Heart left ventricle (tissue), 16 donors: Measurements from ENCODE around the gene SCAF8. TPM values are rescaled to one million over a fixed set of nuclear protein-coding genes. Genes with fewer than 3 reads are reported as not detected.

Experiments used
- ATAC-seq, 4 donors: fragments of 200-7000 bp; cut with Tn5 transposase; one replicate each; pipeline ENCODE4 v1.9.1; 2020 to 2022; ENCODE audit warnings: moderate library complexity in 4 of 4, mild to moderate bottlenecking in 3 of 4, moderate number of reproducible peaks in 1 of 4
- DNase-seq, 5 donors: peaks; one replicate each; pipeline ENCODE4 v3.0.0-alpha.2; 2020
- H3K27ac ChIP-seq, 12 donors: fragments of 200-600 bp; sonication (generic) in 4 of 12; one replicate each; pipeline versions ENCODE4 v1.5.0 to v1.8.0; 2016 to 2022; ENCODE audit warnings: mild to moderate bottlenecking in 2 of 12
- H3K27me3 ChIP-seq, 9 donors: fragments of 200-600 bp; sonication (generic) in 2 of 9; one replicate each; pipeline versions ENCODE4 v1.5.1 to v1.8.0; 2016 to 2022; ENCODE audit warnings: mild to moderate bottlenecking in 3 of 9
- H3K36me3 ChIP-seq, 9 donors: fragments of 200-600 bp; sonication (generic) in 2 of 9; one replicate each; pipeline versions ENCODE4 v1.5.0 to v1.8.0; 2018 to 2022; ENCODE audit warnings: mild to moderate bottlenecking in 2 of 9
- H3K4me1 ChIP-seq, 12 donors: fragments of 200-600 bp; sonication (generic) in 4 of 12; one replicate each; pipeline versions ENCODE4 v1.5.0 to v1.8.0; 2016 to 2022; ENCODE audit warnings: mild to moderate bottlenecking in 3 of 12
- H3K4me3 ChIP-seq, 12 donors: fragments of 200-600 bp; sonication (generic) in 4 of 12; one replicate each; pipeline versions ENCODE4 v1.5.0 to v1.8.0; 2017 to 2022; ENCODE audit warnings: mild to moderate bottlenecking in 9 of 12, moderate library complexity in 4 of 12
- H3K9me3 ChIP-seq, 12 donors: fragments of 200-600 bp; sonication (generic) in 4 of 12; one replicate each; pipeline versions ENCODE4 v1.5.0 to v1.8.0; 2016 to 2022; ENCODE audit warnings: mild to moderate bottlenecking in 1 of 12
- POLR2A ChIP-seq, 2 donors: fragments of 450-650 bp; IDR thresholded peaks; one replicate each; pipeline ENCODE4 v1.6.1; 2017; ENCODE audit warnings: antibody characterized with exemption in 2 of 2, mild to moderate bottlenecking in 2 of 2, moderate library complexity in 2 of 2
- WGBS, 4 donors: extraction: QIAGEN DNeasy Blood & Tissue Kit in 2 of 4; methylation state at CpG; one replicate each; pipeline versions ENCODE4 v1.1.5 to v1.1.7; 2013 to 2018; 5-methylcytosine and 5-hydroxymethylcytosine counted together
- intact Hi-C, 10 donors: fragments of 100-400 bp; cut with DNase I; formaldehyde crosslinking; loops; one replicate each; pipeline versions ENCODE4 v1.11.1 to v1.14.2; 2022
- polyA plus RNA-seq, 2 donors: library from polyadenylated mRNA; stranded (reverse); fragments of 200-250 nt; gene quantifications; one replicate each; pipeline ENCODE4 v1.2.3, GENCODE V29; 2013
- total RNA-seq, 9 donors: library from RNA; depleted of rRNA in 2 of 9; stranded (reverse); fragments of >200 nt in 2 of 9; fragmentation: NEBNext Ultra II Directional in 3 of 9; extraction: Animal tissue kit (Norgen Biotek cat#: 25700) in 3 of 9; gene quantifications; one replicate each; pipeline versions ENCODE4 v1.1.0 to v1.2.4, GENCODE V29; 2016 to 2023
- TF ChIP-seq, protein P1 (sequence below), 12 donors: fragments of 200-600 bp; sonication (generic) in 4 of 12; IDR thresholded peaks; one replicate each; pipeline versions ENCODE4 v1.5.0 to v1.8.0; 2018 to 2022; ENCODE audit warnings: antibody characterized with exemption in 12 of 12, mild to moderate bottlenecking in 5 of 12
- donor health status: ischemic (EF 13 %, LVEDD 7.1; RV severe dilation, severe dysfunction).
- donor health status: healthy with polysubstance abuse.
- donor health status: DM: no; HTN: yes; CAD: no.
- donor health status: DM: no; HTN: no; CAD: no.
- donor health status: ischemic (EF 25% LVEDD 6.9; RV normal size, moderate dysfunction).
- donor health status: ischemic (EF 25% LVEDD 5.7; RV mildly dilated, moderate dysfunction).
- donor health status: healthy.
- donor health status: DM: yes; HTN: yes; CAD: no.
- donor health status: ischemic (EF 35%, LVEDD 5.7; RV mildly dilated, moderate dysfunction).
- donor health status: nonischemic (EF 11% LVEDD 7.7; RV severe dilation, severe dysfunction).
- donor health status: DM: yes; HTN: yes; CAD: no.
- donor health status: PGD.
- donor health status: ischemic (EF 29% LVEDD 5.4; RV normal size, mild dysfunction).
- donor health status: nonischemic (EF 23%, LVEDD 6.1; RV moderate dilation, normal function).

The SCAF8 gene
- total and polyA plus RNA-seq, 11 donors: 10.5 to 83.5 (median 63.5) TPM

DNA sequence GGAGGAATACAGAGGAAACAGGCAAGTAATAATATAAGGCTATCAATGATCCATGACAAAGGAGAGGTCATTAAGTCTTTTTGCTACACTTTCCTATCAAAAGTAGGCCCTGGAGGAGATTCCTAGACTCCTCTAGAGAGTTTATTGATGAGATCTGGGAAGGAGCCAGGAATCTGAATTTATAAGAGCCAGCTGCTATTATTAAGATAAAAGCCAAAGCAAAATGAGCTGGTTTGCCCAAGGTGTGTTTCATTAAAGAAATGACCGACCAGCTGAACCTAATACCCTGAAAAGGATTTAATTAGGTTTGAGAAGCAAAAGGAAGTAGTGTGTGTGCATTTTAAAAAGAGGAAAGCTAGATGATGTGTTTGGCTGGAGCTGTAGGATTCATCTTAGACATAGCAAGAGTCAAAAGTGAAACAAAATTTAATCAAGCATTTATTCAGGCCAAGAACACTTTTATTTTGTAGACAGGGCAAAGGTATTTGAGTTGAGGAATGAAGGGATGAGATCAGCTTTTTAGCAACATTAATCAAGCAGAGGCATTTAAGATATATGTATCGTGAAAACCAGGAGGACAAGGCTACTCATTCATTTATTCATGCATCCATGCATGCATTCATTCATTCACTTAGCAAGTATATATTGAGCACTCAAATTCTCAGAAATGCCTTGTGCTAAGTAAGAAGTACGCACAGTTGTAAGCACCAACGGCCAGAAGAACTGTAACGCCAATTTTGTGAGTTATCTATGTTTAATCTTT lies 43.5 kb upstream of the SCAF8 start:
- H3K27ac ChIP-seq: no peak overlapping the region
- H3K4me3 ChIP-seq: no peak overlapping the region
- H3K9me3 ChIP-seq: no peaks in the 10 kb centered on the region
- intact Hi-C loops: no loop called here
- no peaks in the 10 kb centered on the region for H3K4me1 ChIP-seq
- no peaks in the 10 kb centered on the region for H3K27me3 ChIP-seq
- TF ChIP-seq POLR2A (IDR thresholded peaks at IDR 0.05): no peak
- TF ChIP-seq, protein P1, sequence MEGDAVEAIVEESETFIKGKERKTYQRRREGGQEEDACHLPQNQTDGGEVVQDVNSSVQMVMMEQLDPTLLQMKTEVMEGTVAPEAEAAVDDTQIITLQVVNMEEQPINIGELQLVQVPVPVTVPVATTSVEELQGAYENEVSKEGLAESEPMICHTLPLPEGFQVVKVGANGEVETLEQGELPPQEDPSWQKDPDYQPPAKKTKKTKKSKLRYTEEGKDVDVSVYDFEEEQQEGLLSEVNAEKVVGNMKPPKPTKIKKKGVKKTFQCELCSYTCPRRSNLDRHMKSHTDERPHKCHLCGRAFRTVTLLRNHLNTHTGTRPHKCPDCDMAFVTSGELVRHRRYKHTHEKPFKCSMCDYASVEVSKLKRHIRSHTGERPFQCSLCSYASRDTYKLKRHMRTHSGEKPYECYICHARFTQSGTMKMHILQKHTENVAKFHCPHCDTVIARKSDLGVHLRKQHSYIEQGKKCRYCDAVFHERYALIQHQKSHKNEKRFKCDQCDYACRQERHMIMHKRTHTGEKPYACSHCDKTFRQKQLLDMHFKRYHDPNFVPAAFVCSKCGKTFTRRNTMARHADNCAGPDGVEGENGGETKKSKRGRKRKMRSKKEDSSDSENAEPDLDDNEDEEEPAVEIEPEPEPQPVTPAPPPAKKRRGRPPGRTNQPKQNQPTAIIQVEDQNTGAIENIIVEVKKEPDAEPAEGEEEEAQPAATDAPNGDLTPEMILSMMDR (IDR thresholded peaks at IDR 0.05): no peak
- DNase-seq (no peak), ATAC-seq (no peak)
- 81 to 89% (median 85%) methylated on average over 5 of the region's 5 CpGs for WGBS, 4 donors
- H3K36me3 ChIP-seq: no peaks in the 10 kb centered on the region

DNA sequence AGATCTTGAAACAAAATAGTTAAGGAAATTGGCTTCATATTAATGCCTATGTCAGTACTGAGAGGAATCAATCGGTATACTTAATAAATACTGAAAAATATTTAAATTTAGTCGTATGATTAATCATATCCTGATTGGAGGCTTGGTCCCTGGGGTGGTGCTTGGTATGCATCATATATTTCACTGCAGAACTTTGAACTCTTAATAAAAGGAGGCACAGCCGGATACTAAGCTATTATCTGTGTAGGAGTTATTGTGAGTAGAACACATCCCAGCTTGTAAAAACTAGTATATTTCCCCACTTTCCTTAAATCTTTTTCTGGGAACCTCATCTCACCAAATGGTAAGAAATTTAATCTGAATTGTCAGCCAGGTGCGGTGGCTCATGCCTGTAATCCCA lies 42.4 kb upstream of the SCAF8 start:
- DNase-seq (no peak), ATAC-seq (no peak)
- no peaks in the 10 kb centered on the region for H3K9me3 ChIP-seq
- no peak for TF ChIP-seq POLR2A (IDR thresholded peaks at IDR 0.05)
- TF ChIP-seq, protein P1 (IDR thresholded peaks at IDR 0.05): no peak
- intact Hi-C loops: no loop called here
- 88 to 93% (median 90%) methylated on average over 4 of the region's 4 CpGs for WGBS, 4 donors
- H3K27me3 ChIP-seq: no peaks in the 10 kb centered on the region
- no peaks in the 10 kb centered on the region for H3K36me3 ChIP-seq
- no peak overlapping the region for H3K4me3 ChIP-seq
- no peak overlapping the region for H3K27ac ChIP-seq
- no peaks in the 10 kb centered on the region for H3K4me1 ChIP-seq

DNA sequence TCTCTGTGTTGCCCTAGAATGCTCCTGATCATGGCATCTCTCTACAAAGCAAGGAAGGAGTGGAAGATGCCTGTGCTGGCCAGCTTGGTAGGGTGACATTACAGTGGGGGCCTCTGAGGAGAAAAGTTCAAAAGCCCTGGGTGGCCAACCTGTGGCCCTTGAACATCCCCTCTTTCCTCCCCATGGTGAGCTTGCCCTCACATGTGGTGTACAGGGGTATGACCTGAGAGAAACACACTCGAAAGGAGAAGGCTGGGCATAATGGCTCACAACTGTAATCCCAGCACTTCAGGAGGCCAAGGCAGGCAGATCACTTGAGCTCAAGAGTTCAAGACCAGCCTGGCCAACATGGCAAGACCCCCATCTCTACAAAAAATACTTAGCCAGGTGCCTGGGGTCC lies 36.6 kb upstream of the SCAF8 start:
- Histone ChIP-seq H3K4me3 (no peak overlapping the region), H3K9me3 (no peaks in the 10 kb centered on the region), H3K27me3 (no peaks in the 10 kb centered on the region), H3K4me1 (no peaks in the 10 kb centered on the region), H3K27ac (no peak overlapping the region), H3K36me3 (no peaks in the 10 kb centered on the region)
- ATAC-seq: no peak
- no peak for TF ChIP-seq POLR2A (IDR thresholded peaks at IDR 0.05)
- TF ChIP-seq, protein P1 (IDR thresholded peaks at IDR 0.05): no peak
- 86 to 100% (median 94%) methylated on average over 1 of the region's 1 CpG for WGBS, 4 donors
- DNase-seq: no peak
- intact Hi-C loops: no loop called here

DNA sequence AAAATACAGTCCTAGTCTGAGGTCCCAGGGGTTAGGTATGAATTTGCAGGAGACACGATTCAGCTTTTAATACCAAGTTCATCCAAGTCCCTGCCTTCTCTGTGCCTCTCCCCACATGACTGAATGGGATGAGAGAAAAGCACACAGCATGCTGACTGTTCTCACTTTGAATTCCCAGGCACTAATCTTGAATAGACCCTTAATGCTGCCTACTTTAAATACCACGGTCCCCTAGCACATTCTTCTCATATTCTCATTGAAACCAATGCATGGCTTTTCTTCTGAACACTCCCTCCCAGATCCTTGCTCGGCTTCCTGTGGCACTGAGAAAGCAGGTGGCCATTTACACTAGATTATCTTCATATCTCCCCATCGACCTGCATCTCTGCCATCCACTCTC lies 30.1 kb upstream of the SCAF8 start:
- Histone ChIP-seq H3K27ac (no peak overlapping the region), H3K27me3 (no peaks in the 10 kb centered on the region), H3K4me1 (peaks cover 0 to 5% (median 0%) of the 10 kb centered on the region in 12 donors), H3K9me3 (no peaks in the 10 kb centered on the region), H3K4me3 (no peak overlapping the region), H3K36me3 (no peaks in the 10 kb centered on the region)
- TF ChIP-seq POLR2A (IDR thresholded peaks at IDR 0.05): no peak
- TF ChIP-seq, protein P1 (IDR thresholded peaks at IDR 0.05): no peak
- intact Hi-C loops: no loop called here
- DNase-seq (no peak), ATAC-seq (no peak)
- whole genome bisulfite sequencing, 4 donors: 53 to 66% (median 60%) methylated on average over 4 of the region's 4 CpGs
